Measurements from ENCODE around the gene SLC27A3. TPM values are rescaled to one million over a fixed set of nuclear protein-coding genes. Genes with fewer than 3 reads are reported as not detected.
A peak's percentile ranks its signal among the peaks of the same experiment; 100 is the strongest.

Gene SLC27A3
- total RNA-seq, 1 donor from 2014 or later, result 315 TPM

DNA sequence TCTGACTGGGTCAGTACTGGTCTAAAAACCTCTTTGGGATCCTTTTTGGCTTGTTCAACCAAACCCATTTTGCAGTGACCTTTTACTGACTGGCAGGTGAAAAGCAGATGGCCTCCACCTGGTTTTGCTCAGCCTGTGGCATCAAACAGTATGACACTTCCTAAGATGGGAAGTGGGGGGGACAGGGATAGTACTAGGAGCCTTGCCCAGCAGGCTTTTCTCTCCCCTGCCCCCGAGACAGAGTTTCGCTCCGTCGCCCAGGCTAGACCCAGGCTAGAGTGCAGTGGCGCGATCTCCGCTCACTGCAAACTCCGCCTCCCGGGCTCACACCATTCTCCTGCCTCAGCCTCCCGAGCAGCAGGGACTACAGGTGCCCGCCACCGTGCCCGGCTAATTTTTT, 29.0 kb upstream of the SLC27A3 start:
- DNase-seq (ENCODE audit: low spot score in 2 of 2), result no peak
- Histone ChIP-seq H3K4me1 (peaks cover 27 to 67% of the 10 kb centered on the region in 2 donors), H3K27ac (peak overlapping the region; percentile 91 to 94), H3K27me3 (no peaks in the 10 kb centered on the region), H3K4me3 (no peak overlapping the region), H3K36me3 (peaks cover 13 to 37% of the 10 kb centered on the region in 2 donors), H3K9me3 (no peaks in the 10 kb centered on the region)
- TF ChIP-seq, protein P1, sequence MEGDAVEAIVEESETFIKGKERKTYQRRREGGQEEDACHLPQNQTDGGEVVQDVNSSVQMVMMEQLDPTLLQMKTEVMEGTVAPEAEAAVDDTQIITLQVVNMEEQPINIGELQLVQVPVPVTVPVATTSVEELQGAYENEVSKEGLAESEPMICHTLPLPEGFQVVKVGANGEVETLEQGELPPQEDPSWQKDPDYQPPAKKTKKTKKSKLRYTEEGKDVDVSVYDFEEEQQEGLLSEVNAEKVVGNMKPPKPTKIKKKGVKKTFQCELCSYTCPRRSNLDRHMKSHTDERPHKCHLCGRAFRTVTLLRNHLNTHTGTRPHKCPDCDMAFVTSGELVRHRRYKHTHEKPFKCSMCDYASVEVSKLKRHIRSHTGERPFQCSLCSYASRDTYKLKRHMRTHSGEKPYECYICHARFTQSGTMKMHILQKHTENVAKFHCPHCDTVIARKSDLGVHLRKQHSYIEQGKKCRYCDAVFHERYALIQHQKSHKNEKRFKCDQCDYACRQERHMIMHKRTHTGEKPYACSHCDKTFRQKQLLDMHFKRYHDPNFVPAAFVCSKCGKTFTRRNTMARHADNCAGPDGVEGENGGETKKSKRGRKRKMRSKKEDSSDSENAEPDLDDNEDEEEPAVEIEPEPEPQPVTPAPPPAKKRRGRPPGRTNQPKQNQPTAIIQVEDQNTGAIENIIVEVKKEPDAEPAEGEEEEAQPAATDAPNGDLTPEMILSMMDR (IDR thresholded peaks at IDR 0.05), result no peak
- intact Hi-C loops (cut with DNase I), result no loop called here

DNA sequence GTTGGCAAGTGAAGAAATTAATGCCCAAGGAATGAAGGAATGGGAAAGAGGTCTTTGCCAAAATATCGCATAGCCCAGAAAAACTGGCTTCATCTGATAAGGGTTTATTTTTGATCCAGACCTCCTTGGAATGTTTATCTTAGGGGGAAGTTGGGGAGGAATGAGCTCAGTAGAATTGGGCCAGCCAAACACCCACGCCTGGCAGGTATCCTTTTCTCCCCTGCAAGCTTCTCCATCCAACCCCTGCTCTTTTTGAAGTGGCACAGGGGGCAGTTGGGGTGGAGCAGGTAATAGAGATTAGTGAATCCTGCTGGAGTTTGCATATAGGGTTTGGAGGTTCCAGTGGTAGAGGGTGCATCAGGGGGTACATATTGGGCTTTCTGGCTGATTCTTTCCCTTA, 26.3 kb upstream of the SLC27A3 start:
- Histone ChIP-seq H3K27ac (peak overlapping the region; percentile 91 to 94), H3K36me3 (peaks cover 11 to 32% of the 10 kb centered on the region in 2 donors), H3K4me3 (no peak overlapping the region), H3K27me3 (no peaks in the 10 kb centered on the region), H3K9me3 (no peaks in the 10 kb centered on the region), H3K4me1 (peaks cover 41 to 67% of the 10 kb centered on the region in 2 donors)
- intact Hi-C loops (cut with DNase I), result loop anchor here (1.0 kb wide), 2 partner anchors 21 to 71 kb away; partner anchors contain the start of genes INTS3 and NPR1
- no peak for DNase-seq (ENCODE audit: low spot score in 2 of 2)
- TF ChIP-seq, protein P1 (IDR thresholded peaks at IDR 0.05), result no peak

DNA sequence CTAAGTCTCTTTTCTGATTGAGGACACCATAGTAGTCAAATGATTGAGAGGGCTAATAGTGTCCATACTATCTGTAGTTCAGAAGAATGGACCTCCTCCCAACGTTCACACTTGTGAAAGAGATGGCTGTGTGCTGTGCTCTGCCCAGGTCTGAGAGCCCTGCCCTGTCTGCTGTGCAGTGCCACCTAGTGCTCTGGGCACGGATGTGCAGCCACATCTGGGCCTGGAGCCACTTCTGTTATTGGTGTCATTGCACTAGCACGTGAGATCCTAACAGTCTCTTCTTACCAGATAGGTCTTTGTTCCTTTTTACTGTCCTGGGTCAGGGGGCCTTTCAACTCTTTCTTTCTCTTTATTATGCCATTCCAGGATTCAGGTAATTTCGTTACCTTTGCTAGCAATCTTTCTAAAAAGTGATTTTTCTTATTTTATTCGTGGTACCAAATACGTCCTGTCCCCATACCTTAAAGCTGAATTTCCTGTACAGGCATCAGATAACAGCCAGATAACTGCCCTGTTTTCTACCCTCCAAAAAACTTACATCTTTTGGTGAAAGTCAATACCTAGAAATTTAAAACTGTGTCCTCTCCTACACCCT, 25.7 kb upstream of the SLC27A3 start:
- TF ChIP-seq, protein P1 (IDR thresholded peaks at IDR 0.05), result peak; percentile 89 to 93 (median 93)
- no peak overlapping the region for H3K4me3 ChIP-seq
- H3K27me3 ChIP-seq, result no peaks in the 10 kb centered on the region
- H3K27ac ChIP-seq, result peak overlapping the region; percentile 91 to 94
- no peaks in the 10 kb centered on the region for H3K9me3 ChIP-seq
- peaks cover 41 to 65% of the 10 kb centered on the region in 2 donors for H3K4me1 ChIP-seq
- intact Hi-C loops (cut with DNase I), result loop anchor here (1.0 to 2.0 kb wide), 4 partner anchors 21 to 71 kb away; partner anchors contain the start of genes INTS3, NPR1 and SLC27A3
- peaks cover 11 to 32% of the 10 kb centered on the region in 2 donors for H3K36me3 ChIP-seq
- peak; percentile 82 to 96 for DNase-seq (ENCODE audit: low spot score in 2 of 2)

DNA sequence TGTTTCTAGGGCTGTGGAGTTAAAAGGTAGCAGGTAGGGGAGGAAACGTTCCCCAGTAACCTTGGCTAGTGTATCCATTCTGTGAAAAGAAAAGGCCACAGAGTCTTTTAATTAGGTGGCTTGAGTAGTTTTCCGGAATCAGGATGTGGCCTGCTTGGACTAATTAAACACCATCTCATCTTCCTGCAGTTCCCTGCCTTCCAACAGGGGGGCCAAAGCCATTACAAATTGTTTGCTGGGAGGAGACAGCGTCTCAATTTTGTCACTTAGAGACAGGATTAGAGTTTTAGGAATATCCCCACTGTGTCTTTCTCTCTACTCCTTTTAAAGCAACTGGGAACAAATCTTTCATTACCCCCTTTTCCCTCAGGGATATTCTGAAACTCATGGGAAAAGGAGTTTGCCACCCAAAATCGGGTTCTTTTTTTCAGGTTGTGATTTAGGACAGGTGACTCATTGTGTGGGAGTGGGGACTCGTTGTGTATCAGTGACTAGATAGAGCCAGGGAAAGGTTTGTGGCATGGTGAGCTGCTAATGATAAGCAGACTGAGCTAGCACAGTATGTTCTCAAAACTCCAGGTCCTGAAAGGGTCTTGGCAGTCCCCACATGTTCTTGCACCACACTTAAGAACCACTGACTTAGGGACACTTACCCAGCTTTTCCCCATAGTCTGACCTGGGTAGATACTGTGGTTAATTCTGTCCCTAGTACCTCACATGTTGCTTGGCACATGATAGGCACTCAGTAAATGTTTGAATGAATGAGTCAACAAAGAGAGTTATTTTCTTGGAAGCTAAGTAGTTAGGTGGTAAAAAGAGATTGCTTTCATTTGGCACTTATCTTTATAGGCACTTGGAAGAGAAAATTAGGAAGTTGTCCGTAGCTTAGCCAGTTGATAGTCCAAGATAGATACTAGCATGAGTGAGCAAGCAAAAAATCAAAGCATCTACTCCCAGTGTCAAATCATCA, 24.9 kb upstream of the SLC27A3 start:
- Histone ChIP-seq H3K27me3 (no peaks in the 10 kb centered on the region), H3K4me3 (no peak overlapping the region), H3K36me3 (peaks cover 16 to 36% of the 10 kb centered on the region in 2 donors), H3K27ac (peak overlapping the region; percentile 91 to 94), H3K9me3 (no peaks in the 10 kb centered on the region), H3K4me1 (peaks cover 41 to 65% of the 10 kb centered on the region in 2 donors)
- peak in 1 of 2 donors; percentile 90 for DNase-seq (ENCODE audit: low spot score in 2 of 2)
- TF ChIP-seq, protein P1 (IDR thresholded peaks at IDR 0.05), result no peak
- intact Hi-C loops (cut with DNase I), result loop anchor here (1.0 to 2.0 kb wide), 2 partner anchors 24 to 52 kb away; partner anchors contain the start of gene SLC27A3

DNA sequence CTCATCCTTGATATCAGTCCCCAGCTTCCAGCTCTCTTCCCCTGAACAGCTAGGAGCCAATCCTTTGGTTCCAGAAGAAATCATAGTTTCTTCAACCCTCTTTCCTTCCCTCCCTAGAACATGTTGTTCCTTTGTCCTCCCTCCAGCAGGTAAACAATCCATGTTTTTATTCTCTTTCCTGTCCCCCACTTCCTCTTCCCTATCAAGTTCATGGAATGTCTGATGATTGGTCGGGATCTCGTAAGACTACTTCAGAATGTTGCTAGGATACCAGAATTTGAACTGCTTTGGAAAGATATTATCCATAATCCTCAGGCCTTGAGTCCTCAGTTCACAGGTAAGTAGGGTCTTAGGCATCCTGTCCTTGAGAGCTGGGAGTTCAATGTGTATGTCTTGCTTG, 23.1 kb upstream of the SLC27A3 start:
- H3K4me1 ChIP-seq, result peaks cover 41 to 60% of the 10 kb centered on the region in 2 donors
- peaks cover 26 to 29% of the 10 kb centered on the region in 2 donors for H3K36me3 ChIP-seq
- intact Hi-C loops (cut with DNase I), result no loop called here
- H3K27me3 ChIP-seq, result no peaks in the 10 kb centered on the region
- TF ChIP-seq, protein P1 (IDR thresholded peaks at IDR 0.05), result no peak
- no peak overlapping the region for H3K4me3 ChIP-seq
- DNase-seq (ENCODE audit: low spot score in 2 of 2), result no peak
- H3K27ac ChIP-seq, result peak overlapping the region; percentile 91 to 94
- no peaks in the 10 kb centered on the region for H3K9me3 ChIP-seq

Data from ascending aorta (tissue), 2 donors.